ENCODE data around the gene CADPS2. TPM values are rescaled to one million over a fixed set of nuclear protein-coding genes. Genes with fewer than 3 reads are reported as not detected.

CADPS2 gene
- total and polyA plus RNA-seq, 2 donors (not counting 3 experiments of a cell fraction or from before 2014, with no cell fraction given) = 9.5 to 22.6 TPM

DNA sequence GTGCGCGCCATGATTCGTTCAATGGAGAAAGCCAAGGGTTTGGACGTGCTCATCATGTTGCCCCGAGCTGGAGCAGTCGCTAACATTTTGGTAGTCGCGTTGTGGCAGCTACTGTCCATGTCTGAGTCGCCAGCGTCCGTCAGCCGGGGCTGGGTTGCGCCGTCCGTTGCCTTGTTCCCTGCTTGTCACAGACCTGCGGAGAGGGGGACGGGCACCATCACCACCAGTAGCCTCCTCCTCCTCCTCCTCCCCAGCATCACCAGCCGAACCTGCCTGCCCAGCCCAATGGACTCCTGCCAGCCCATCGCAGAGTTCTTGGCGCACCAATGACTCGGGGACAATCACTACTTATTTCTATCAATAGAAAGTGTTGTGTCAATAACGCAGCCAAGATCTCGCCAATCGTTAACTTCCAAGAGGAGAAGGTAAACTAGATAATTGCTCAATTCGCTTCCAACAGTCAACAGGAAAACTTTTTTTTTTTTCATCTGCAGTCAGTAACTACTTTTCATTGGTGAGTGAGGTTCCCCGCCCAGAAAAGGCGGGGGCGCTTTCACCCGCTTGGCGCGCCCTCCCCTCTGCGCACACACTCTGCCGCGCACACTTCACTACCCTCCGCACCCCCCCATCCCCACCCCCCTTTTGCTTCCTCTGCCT is 581.8 kb downstream of the CADPS2 start, which contains the start of gene FEZF1:
FEZF1 (minus strand) TSS at position 432 of the 657 bp plus-strand sequence; CDS start at position 119, 313 bp downstream.
- FAIRE-seq = peak; percentile 28
- no peak within 1 kb of the TSS for H2AFZ ChIP-seq (ENCODE audit: low read depth, low read length)

GRCh38 chr7:122303531-122304318 is 582.5 kb downstream of the CADPS2 start:
- H3K9ac ChIP-seq (replicated peaks; ENCODE audit: extremely low read depth, insufficient read depth, low read length) = no peak overlapping the region
- TF ChIP-seq, protein P1, sequence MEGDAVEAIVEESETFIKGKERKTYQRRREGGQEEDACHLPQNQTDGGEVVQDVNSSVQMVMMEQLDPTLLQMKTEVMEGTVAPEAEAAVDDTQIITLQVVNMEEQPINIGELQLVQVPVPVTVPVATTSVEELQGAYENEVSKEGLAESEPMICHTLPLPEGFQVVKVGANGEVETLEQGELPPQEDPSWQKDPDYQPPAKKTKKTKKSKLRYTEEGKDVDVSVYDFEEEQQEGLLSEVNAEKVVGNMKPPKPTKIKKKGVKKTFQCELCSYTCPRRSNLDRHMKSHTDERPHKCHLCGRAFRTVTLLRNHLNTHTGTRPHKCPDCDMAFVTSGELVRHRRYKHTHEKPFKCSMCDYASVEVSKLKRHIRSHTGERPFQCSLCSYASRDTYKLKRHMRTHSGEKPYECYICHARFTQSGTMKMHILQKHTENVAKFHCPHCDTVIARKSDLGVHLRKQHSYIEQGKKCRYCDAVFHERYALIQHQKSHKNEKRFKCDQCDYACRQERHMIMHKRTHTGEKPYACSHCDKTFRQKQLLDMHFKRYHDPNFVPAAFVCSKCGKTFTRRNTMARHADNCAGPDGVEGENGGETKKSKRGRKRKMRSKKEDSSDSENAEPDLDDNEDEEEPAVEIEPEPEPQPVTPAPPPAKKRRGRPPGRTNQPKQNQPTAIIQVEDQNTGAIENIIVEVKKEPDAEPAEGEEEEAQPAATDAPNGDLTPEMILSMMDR (IDR thresholded peaks at IDR 0.05; ENCODE audit: extremely low read depth in 1 of 2, insufficient read depth in 1 of 2, low read depth in 1 of 2, low read length in 2 of 2) = no peak
- TF ChIP-seq EZH2 (IDR thresholded peaks at IDR 0.05; ENCODE audit: borderline replicate concordance, low read depth, low read length, severe bottlenecking) = peak; percentile 99
- intact Hi-C loops (cut with micrococcal nuclease) = loop anchor here (1.0 kb wide), 1 partner anchor 9 kb away; no protein-coding TSS in a partner anchor
- no TSS peak for BruUV-seq (replicated peaks)
- H3K9me1 ChIP-seq (replicated peaks; ENCODE audit: control insufficient read depth, extremely low read depth, insufficient read depth, low read length) = no peaks in the 10 kb centered on the region
- DNase-seq (ENCODE audit: low read depth, low spot score) = no peak
- peaks cover 87 to 100% of the 10 kb centered on the region in 2 experiments for H3K27me3 ChIP-seq (ENCODE audit: control insufficient read depth in 2 of 2, insufficient read depth in 2 of 2, low read length in 2 of 2)
- no peak overlapping the region for H3K4me2 ChIP-seq (ENCODE audit: insufficient read depth, low read length)
- H3K27ac ChIP-seq (ENCODE audit: insufficient read depth, low read depth, low read length) = no peak overlapping the region
- H3K36me3 ChIP-seq (ENCODE audit: control insufficient read depth in 2 of 2, extremely low read depth in 1 of 2, insufficient read depth in 2 of 2, low read length in 2 of 2) = no peaks in the 10 kb centered on the region
- H3K79me2 ChIP-seq (ENCODE audit: control insufficient read depth, insufficient read depth, low read length) = no peaks in the 10 kb centered on the region
- no peak overlapping the region for H3K4me3 ChIP-seq (replicated peaks in 1 of 3; ENCODE audit: insufficient read depth in 1 of 3, low read depth in 1 of 3, low read length in 3 of 3)
- FAIRE-seq = no peak
- H3K9me3 ChIP-seq (replicated peaks; ENCODE audit: control insufficient read depth, insufficient read depth, low read length) = no peaks in the 10 kb centered on the region
- H4K20me1 ChIP-seq (replicated peaks; ENCODE audit: control insufficient read depth, extremely low read depth, insufficient read depth, low read length) = no peaks in the 10 kb centered on the region
- no peak overlapping the region for H2AFZ ChIP-seq (ENCODE audit: low read depth, low read length)
- H3K4me1 ChIP-seq (ENCODE audit: control insufficient read depth, extremely low read depth, insufficient read depth, low read length) = peaks cover 14% of the 10 kb centered on the region
- ChIA-PET POLR2A (no interaction called here), CTCF (no interaction called here)
- dilution Hi-C loops (cut with MboI; ENCODE audit: extremely low pct_ligation_motif_present, low sequenced_read_pairs) = no loop called here

More for the DNA sequence above, 581.8 kb downstream of the CADPS2 start, which contains the start of gene FEZF1:
- H3K4me3 ChIP-seq (replicated peaks in 1 of 3; ENCODE audit: insufficient read depth in 1 of 3, low read depth in 1 of 3, low read length in 3 of 3) = no peak within 1 kb of the TSS
- TF ChIP-seq EZH2 (IDR thresholded peaks at IDR 0.05; ENCODE audit: borderline replicate concordance, low read depth, low read length, severe bottlenecking) (peak; percentile 83), POLR2A (IDR thresholded peaks at IDR 0.05; ENCODE audit: low read depth, low read length) (no peak), POLR2AphosphoS5 (IDR thresholded peaks at IDR 0.05; ENCODE audit: insufficient read depth, low read depth, low read length) (no peak)
- no peaks in the 10 kb centered on the region for H3K9me3 ChIP-seq (replicated peaks; ENCODE audit: control insufficient read depth, insufficient read depth, low read length)
- ChIA-PET POLR2A (no interaction called here), CTCF (interaction anchor here (1.0 kb wide), 1 partner anchor 209 kb away, joined by 3 read pairs; no protein-coding TSS in a partner anchor)
- no peak within 1 kb of the TSS for H3K9ac ChIP-seq (replicated peaks; ENCODE audit: extremely low read depth, insufficient read depth, low read length)
- no peak for DNase-seq (ENCODE audit: low read depth, low spot score)
- no peaks in the 10 kb centered on the region for H3K9me1 ChIP-seq (replicated peaks; ENCODE audit: control insufficient read depth, extremely low read depth, insufficient read depth, low read length)
- H3K27ac ChIP-seq (ENCODE audit: insufficient read depth, low read depth, low read length) = no peak within 1 kb of the TSS
- H3K4me2 ChIP-seq (ENCODE audit: insufficient read depth, low read length) = peak within 1 kb of the TSS; percentile 16
- H3K79me2 ChIP-seq (ENCODE audit: control insufficient read depth, insufficient read depth, low read length) = no peaks in the 10 kb centered on the region
- H3K4me1 ChIP-seq (ENCODE audit: control insufficient read depth, extremely low read depth, insufficient read depth, low read length) = peaks cover 14% of the 10 kb centered on the region
- no peaks in the 10 kb centered on the region for H3K36me3 ChIP-seq (ENCODE audit: control insufficient read depth in 2 of 2, extremely low read depth in 1 of 2, insufficient read depth in 2 of 2, low read length in 2 of 2)
- intact Hi-C loops (cut with micrococcal nuclease) (loop anchor here (1.0 kb wide), 1 partner anchor 8 kb away; no protein-coding TSS in a partner anchor), dilution Hi-C loops (cut with MboI; ENCODE audit: extremely low pct_ligation_motif_present, low sequenced_read_pairs) (no loop called here)
- no TSS peak for BruUV-seq (replicated peaks)
- peaks cover 89 to 100% of the 10 kb centered on the region in 2 experiments for H3K27me3 ChIP-seq (ENCODE audit: control insufficient read depth in 2 of 2, insufficient read depth in 2 of 2, low read length in 2 of 2)
- H4K20me1 ChIP-seq (replicated peaks; ENCODE audit: control insufficient read depth, extremely low read depth, insufficient read depth, low read length) = no peaks in the 10 kb centered on the region
